ENCODE data around the gene IGFBP4. TPM values are rescaled to one million over a fixed set of nuclear protein-coding genes. Genes with fewer than 3 reads are reported as not detected.
A peak's percentile ranks its signal among the peaks of the same experiment; 100 is the strongest.

The IGFBP4 gene
- total and polyA plus RNA-seq, 2 of the 13 experiments (the other 11 are each of a cell fraction or from before 2014, with no cell fraction given): 4.1 to 49.0 TPM

DNA sequence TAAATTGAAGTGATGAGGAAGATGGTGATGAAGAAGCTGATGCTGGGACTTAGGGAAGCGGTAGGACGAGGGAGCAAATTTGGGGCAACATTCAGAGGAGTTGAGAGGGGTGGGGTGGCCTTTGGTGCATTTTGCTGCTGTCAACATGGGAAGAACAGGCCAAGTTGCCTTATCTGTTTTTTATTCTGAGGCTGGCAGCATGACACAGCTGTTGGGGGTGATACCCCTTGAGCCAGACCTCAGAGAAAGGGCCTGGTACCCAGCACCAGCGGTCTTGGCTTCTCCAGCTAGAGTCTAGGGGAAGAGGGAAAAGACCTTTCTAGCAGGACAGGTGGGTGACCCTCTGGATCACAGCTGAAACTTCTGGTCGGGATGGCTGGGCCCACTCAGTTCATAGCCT lies 4.6 kb downstream of the IGFBP4 start:
- H3K36me3 ChIP-seq (replicated peaks in 1 of 2; ENCODE audit: control insufficient read depth in 1 of 2, insufficient read depth in 2 of 2, low read length in 2 of 2): peaks cover 0 to 2% of the 10 kb centered on the region in 2 experiments; a peak in 2 of 5 replicates
- DNase-seq (ENCODE audit: low spot score) (no peak), ATAC-seq (peak; percentile 8), FAIRE-seq (no peak)
- peak overlapping the region; percentile 54 for H3K27ac ChIP-seq (ENCODE audit: extremely low read length, insufficient read depth, low read length)
- peaks cover 68% of the 10 kb centered on the region for H3K4me1 ChIP-seq (ENCODE audit: insufficient read depth, low read length)
- peaks cover 0 to 1% of the 10 kb centered on the region in 2 experiments; a peak in 2 of 5 replicates for H3K27me3 ChIP-seq (ENCODE audit: control insufficient read depth in 1 of 2, insufficient read depth in 2 of 2, low read length in 2 of 2)
- no peaks in the 10 kb centered on the region for H3K9me3 ChIP-seq (ENCODE audit: low read length)
- POLR2A ChIA-PET: interaction anchor here (1.0 to 2.6 kb wide), 8 partner anchors 24 to 104 kb away, joined by 4 to 15 read pairs (median 4); partner anchors contain the start of gene TOP2A
- peak overlapping the region; percentile 81 for H3K4me2 ChIP-seq (ENCODE audit: low read depth, low read length)
- no peaks in the 10 kb centered on the region for H3K79me2 ChIP-seq (ENCODE audit: insufficient read depth, low read length)
- no TSS peak for BruUV-seq (replicated peaks)
- no peak overlapping the region for H2AFZ ChIP-seq (ENCODE audit: low read length)
- peak overlapping the region; percentile 1 to 58 (median 10); a peak in 1 of 6 replicates for H3K4me3 ChIP-seq (replicated peaks in 1 of 3; ENCODE audit: insufficient read depth in 1 of 3, low read depth in 2 of 3, low read length in 3 of 3)
- intact Hi-C loops (cut with micrococcal nuclease; ENCODE audit: unreplicated experiment) (loop anchor here (1.0 kb wide), 1 partner anchor 86 kb away; no protein-coding TSS in a partner anchor), in situ Hi-C loops (cut with HindIII; ENCODE audit: extremely low pct_ligation_motif_present, low pct_unique_long_range_greater_than_20kb) (no loop called here)
- H3K9ac ChIP-seq (ENCODE audit: insufficient read depth, low read depth, low read length): peak overlapping the region; percentile 1; the same call in 1 of the 2 replicates
- CTCF ChIA-PET (ENCODE audit: low intra/inter-chr PET ratio, low total read pairs): interaction anchor here (0.9 kb wide), 1 partner anchor 29 kb away, joined by 3 read pairs; no protein-coding TSS in a partner anchor
- H4K20me1 ChIP-seq (ENCODE audit: insufficient read depth, low read length): no peaks in the 10 kb centered on the region
- 20% methylated on average over 4 of the region's 4 CpGs for WGBS (ENCODE audit: low lambda C conversion rate)
- TF ChIP-seq SNAPC4 (CRISPR knock-in tag; IDR thresholded peaks at IDR 0.05) (no peak), ZNF792 (CRISPR knock-in tag; IDR thresholded peaks at IDR 0.05) (no peak), ATF7-NPFF (CRISPR knock-in tag; IDR thresholded peaks at IDR 0.05; ENCODE audit: low read depth) (0 out of 2 replicates have a peak, but pooled peaks have one; percentile 4), AGO2 (optimal IDR thresholded peaks at IDR 0.05; ENCODE audit: low read depth, low read length) (no peak), EEA1 (CRISPR knock-in tag; IDR thresholded peaks at IDR 0.05; ENCODE audit: borderline replicate concordance) (no peak), ZNF230 (CRISPR knock-in tag; IDR thresholded peaks at IDR 0.05) (no peak), CSRNP2 (CRISPR knock-in tag; conservative IDR thresholded peaks at IDR 0.05; ENCODE audit: low read depth) (no peak), ASH2L (IDR thresholded peaks at IDR 0.05; ENCODE audit: insufficient read length, low read depth, low read length) (no peak), HNRNPUL1 (IDR thresholded peaks at IDR 0.05; ENCODE audit: low read depth, low read length) (no peak), HMGXB3 (CRISPR knock-in tag; IDR thresholded peaks at IDR 0.05; ENCODE audit: borderline replicate concordance) (no peak)
- TF ChIP-seq, protein P1, sequence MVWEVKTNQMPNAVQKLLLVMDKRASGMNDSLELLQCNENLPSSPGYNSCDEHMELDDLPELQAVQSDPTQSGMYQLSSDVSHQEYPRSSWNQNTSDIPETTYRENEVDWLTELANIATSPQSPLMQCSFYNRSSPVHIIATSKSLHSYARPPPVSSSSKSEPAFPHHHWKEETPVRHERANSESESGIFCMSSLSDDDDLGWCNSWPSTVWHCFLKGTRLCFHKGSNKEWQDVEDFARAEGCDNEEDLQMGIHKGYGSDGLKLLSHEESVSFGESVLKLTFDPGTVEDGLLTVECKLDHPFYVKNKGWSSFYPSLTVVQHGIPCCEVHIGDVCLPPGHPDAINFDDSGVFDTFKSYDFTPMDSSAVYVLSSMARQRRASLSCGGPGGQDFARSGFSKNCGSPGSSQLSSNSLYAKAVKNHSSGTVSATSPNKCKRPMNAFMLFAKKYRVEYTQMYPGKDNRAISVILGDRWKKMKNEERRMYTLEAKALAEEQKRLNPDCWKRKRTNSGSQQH (CRISPR knock-in tag; IDR thresholded peaks at IDR 0.05; ENCODE audit: low read depth): 0 out of 2 replicates have a peak, but pooled peaks have one; percentile 8

Data from HepG2 (cell line).